GM19193 (cell line): ENCODE results near the gene ANO6.

Source experiments
- POLR2A ChIP-seq: IDR thresholded peaks from 4 replicates; pipeline ENCODE4 v1.6.1; 2011; ENCODE audit not compliant: insufficient read depth, insufficient read length; ENCODE audit errors: extremely low read depth

Gene ANO6

DNA sequence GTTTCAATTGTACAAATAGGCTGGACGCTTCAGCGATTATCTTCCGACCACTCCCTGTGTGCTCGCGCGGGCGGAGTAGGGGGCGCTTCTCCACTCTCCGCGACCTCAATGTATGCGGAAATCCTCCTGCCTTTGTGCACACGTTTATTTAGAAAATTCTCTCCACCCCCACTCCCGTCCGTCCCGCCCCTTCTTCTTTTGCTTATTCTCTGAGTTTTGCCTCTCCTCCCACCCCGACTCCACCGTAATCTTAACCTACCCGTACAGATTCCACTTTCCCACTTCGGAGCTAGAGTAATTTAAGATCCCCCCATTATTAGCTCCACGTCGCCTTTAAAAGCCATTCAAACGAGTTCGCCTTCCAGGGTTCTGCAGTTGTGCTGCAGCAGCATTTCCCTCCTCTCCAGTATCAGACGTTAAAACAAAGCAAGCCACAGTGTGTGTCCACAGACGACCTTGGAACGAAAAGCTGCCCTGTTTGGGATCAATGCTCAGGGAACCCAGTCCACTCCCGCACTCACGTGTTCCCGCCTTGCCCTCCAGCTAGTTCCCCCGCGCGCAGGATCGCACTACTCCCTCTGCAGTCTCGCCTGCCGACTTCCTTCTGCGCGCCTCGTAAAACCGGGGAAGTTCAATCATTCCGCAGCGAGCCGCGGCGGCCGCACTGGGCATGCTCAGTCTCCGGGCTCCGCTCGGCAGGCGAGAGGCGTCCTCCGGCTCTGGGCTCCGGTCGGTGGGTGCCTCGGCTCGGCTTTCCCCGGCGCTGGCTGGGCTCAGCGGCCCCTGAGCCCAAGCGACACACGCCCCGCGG lies at the start of gene ANO6:
TSS of gene ANO6 (plus strand) at position 677 of the 811 bp plus-strand sequence. CDS start 227 bp downstream, outside the sequence.
- TF ChIP-seq POLR2A, result peak; percentile 90

- TF ChIP-seq POLR2A, result no peak
Measured at GRCh38 chr12:45168976-45169375, 46.9 kb upstream of the ANO6 start.

DNA sequence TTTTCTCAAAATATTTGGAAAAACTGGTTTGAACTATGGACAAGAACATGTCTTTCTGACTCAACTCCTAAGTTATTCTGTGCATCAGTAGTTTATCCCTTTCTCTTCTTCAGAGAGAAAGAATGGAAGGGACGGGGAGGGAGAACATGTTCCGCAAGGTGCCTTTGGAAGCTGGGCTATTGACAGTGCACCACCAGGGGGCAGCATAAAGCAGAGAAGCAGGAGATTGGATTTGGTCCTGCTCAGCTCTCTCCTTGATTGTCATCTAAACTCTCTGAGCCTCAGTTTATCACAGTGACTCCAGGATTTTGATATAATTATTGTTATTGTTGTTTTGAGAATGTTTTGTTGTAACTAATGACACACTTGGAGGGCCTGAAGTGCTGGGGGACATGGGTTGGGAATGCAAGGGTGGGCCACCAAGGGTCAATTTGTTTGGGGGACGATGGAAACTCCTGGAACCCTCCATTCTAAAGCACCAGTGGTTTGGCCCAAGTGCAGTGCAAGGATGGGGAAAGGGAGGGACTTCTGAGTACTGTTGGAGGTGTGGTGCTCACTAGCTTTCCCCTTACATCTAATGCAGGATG lies 45.3 kb upstream of the ANO6 start:
- TF ChIP-seq POLR2A, result no peak

DNA sequence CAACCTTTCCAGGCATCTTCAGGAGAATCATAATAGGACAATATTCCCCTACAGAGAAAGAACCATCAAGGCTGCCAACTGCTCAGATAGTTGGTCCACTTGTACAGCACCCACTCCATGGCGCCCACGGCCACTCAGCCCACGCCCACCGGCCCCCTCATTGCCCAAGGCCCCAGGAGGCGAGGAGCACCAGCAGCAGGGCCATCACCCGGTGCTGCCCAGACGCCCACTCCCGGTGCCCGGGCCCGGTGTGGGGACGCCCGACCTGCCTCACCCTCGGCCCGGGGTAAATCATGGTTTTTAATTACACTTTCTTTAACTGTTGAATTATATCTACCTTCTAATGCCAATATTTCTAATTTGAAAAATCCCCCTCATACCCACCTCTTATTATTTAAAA lies 41.3 kb upstream of the ANO6 start:
- TF ChIP-seq POLR2A, result no peak

- no peak for TF ChIP-seq POLR2A
Measured at GRCh38 chr12:45178771-45179170, 37.1 kb upstream of the ANO6 start.

DNA sequence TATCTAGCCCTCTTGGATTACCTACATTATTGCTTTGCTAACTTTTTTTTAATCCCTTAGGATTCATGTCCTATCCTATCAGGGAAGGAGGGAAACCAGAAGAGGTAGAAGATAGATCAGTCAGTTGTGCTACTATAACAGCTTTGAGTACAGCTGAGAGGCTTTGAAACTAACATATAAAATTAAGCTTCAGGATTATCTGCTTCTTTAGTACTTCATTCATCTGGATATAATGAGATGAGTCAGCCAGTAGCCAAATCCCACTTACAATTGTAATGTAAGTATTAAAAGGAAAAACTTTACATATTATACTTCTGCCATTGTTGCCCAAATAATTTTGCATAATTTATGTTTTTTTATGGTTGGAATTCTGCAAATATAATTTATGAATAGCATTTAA lies 33.4 kb upstream of the ANO6 start:
- TF ChIP-seq POLR2A, result no peak

DNA sequence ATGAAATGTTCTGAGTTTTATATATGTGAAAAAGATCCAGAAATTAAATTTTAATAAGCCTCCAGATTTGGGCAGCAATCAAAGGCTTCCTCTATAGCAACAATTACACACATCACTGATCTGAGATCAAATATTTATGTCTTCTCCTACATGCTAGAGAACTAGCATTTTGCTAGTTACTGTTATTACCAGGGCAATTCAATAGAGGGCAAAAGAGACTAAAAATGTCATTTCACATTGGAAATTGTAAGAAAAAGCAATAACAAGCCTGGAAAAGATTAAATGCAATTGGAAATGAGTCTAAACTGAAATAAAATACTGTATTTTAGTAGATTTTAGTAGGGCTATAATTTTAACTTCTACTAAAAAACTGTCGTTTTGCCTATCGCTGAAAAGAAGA lies 32.6 kb upstream of the ANO6 start:
- TF ChIP-seq POLR2A, result no peak

GRCh38 chr12:45184147-45184963 lies 31.5 kb upstream of the ANO6 start:
- TF ChIP-seq POLR2A, result no peak

DNA sequence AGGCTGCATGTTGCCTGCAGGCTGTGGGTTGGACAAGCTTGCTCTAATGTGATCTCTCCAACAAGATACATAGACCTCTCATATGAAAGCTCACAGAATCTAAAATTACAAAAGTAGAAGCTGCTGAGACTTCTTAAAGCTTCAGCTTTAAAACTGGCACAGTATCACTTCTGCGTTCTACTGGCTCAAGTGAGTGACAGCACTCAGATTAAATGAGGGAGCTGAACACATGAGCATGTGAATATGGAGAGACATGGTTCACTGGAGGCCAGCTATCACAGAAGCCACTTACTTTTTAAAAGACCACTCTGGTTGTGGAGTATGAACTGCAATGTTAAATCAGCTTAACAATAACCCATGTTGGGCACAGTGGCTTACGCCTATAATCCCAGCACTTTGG lies 29.1 kb upstream of the ANO6 start:
- no peak for TF ChIP-seq POLR2A

DNA sequence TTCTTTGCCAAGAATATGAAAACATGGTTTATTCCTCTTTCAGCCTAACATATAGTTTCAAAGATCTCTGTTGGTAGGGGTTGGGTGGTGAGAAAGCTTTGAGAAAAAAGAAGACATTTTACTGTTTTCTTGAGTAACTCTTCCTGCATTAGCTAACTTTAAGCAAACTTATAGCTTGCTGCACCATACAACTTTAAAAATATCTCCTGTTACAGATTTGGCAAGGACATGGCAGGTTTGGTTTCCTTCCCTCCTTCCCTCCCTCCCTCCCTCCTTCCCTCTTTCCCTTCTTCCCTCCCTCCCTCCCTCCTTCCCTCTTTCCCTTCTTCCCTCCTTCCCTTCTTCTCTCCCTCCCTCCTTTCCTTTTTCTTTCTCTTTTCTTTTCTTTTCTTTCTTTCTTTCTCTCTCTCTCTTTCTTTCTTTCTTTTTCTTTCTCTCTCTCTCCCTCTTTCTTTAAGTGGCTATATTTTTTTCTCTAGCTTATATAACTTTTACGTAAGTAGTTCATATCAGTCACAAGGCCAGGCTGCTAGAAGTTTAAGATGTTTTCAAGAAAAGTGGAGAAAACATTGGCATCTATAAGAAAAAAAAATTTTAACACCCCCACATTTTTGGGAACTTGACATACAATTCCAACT lies 26.0 kb upstream of the ANO6 start:
- no peak for TF ChIP-seq POLR2A

- no peak for TF ChIP-seq POLR2A
Measured at GRCh38 chr12:45191239-45191638, 24.7 kb upstream of the ANO6 start.

GRCh38 chr12:45192707-45193106 lies 23.2 kb upstream of the ANO6 start:
- TF ChIP-seq POLR2A, result no peak

DNA sequence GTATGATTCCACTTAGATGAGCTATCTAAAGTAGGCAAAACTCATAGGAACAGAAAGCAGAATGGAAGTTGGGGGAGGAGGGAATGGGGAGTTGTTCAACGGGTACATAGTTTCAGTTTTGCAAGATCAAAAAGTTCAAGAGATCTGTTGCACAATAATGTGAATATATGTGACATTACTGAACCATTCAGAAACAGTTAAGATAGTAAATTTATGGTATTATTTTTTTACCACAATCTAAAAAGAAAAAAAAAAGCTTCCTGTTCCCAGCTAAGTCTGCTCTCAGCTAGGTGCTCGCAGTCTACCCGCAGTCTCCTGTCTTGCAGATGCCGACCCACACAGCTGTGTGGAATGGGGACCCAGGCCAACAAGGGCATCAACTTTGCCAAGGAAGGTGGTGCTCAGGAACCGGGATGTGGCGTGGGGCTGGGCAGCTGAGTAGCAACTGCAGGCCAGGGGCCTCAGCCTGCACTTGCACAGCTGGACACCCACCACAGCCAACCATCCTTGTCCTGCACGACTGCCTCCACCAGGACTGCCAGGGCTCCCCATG lies 15.3 kb upstream of the ANO6 start:
- TF ChIP-seq POLR2A, result no peak

GRCh38 chr12:45203767-45204166 lies 12.1 kb upstream of the ANO6 start:
- no peak for TF ChIP-seq POLR2A

DNA sequence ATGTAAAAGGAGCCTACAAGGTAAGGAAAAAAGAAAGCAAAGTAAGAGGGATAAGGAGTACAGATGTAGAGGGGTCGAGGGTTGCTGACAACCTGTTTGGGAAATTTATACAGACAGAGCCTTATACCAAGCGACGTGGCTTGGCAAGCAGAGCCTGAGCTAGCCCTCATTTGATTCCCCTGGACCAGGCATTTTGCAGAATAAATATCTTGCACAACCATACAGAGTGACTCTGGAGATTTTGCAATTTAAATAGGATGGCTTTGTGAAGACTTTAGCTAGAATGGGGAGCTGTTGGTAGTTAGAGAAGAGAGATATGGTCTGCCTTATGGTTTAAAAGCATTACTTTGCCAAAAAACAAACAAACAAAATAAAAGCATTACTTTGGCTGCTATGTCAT lies 11.1 kb upstream of the ANO6 start:
- TF ChIP-seq POLR2A, result no peak
